RWPE2 (cell line): Measurements from ENCODE around the gene HSPA9.

Experiments
- ATAC-seq: fragments of 200-7000 bp; cut with Tn5 transposase; 3 replicates; pipeline ENCODE4 v1.9.1; 2021; ENCODE audit warnings: low read depth
- DNase-seq: peaks from one replicate; pipeline ENCODE4 v3.0.0-alpha.2; 2020; ENCODE audit warnings: low spot score
- H3K27ac ChIP-seq: fragments of 450-650 bp; 2 replicates; pipeline ENCODE4 v1.5.1; 2017; ENCODE audit warnings: mild to moderate bottlenecking; ENCODE audit not compliant: poor library complexity, severe bottlenecking
- H3K27me3 ChIP-seq: fragments of 250-450 bp; sonication (Bioruptor Pico); 2 replicates; pipeline ENCODE4 v1.5.1; 2021; ENCODE audit warnings: mild to moderate bottlenecking, moderate library complexity; ENCODE audit not compliant: insufficient read depth, poor library complexity, severe bottlenecking
- H3K36me3 ChIP-seq: fragments of 250-450 bp; sonication (Bioruptor Pico); 2 replicates; pipeline ENCODE4 v1.5.1; 2020; ENCODE audit warnings: low read depth, mild to moderate bottlenecking, moderate library complexity
- H3K4me1 ChIP-seq: fragments of 250-450 bp; sonication (Bioruptor Pico); 2 replicates; pipeline ENCODE4 v1.5.1; 2021; ENCODE audit warnings: mild to moderate bottlenecking, moderate library complexity; ENCODE audit not compliant: insufficient read depth, poor library complexity, severe bottlenecking
- H3K4me3 ChIP-seq: fragments of 250-450 bp; sonication (Bioruptor Pico); 2 replicates; pipeline ENCODE4 v1.5.1; 2021; ENCODE audit warnings: mild to moderate bottlenecking, moderate library complexity; ENCODE audit not compliant: severe bottlenecking
- H3K9me3 ChIP-seq: fragments of 250-450 bp; sonication (Bioruptor Pico); 2 replicates; pipeline ENCODE4 v1.5.1; 2021; ENCODE audit warnings: mild to moderate bottlenecking, moderate library complexity; ENCODE audit not compliant: severe bottlenecking
- TF ChIP-seq, protein P1 (sequence below): fragments of 450-650 bp; IDR thresholded peaks from one replicate; pipeline ENCODE4 v1.5.1; 2017; ENCODE audit warnings: mild to moderate bottlenecking, moderate library complexity; ENCODE audit not compliant: poor library complexity, severe bottlenecking

HSPA9 gene

GRCh38 chr5:138529812-138530211, 45.4 kb downstream of the HSPA9 start:
- no peak overlapping the region for H3K4me3 ChIP-seq
- peaks cover 83% of the 10 kb centered on the region for H3K36me3 ChIP-seq
- H3K27me3 ChIP-seq: no peaks in the 10 kb centered on the region
- ATAC-seq: no peak
- peaks cover 20% of the 10 kb centered on the region for H3K4me1 ChIP-seq
- TF ChIP-seq, protein P1, sequence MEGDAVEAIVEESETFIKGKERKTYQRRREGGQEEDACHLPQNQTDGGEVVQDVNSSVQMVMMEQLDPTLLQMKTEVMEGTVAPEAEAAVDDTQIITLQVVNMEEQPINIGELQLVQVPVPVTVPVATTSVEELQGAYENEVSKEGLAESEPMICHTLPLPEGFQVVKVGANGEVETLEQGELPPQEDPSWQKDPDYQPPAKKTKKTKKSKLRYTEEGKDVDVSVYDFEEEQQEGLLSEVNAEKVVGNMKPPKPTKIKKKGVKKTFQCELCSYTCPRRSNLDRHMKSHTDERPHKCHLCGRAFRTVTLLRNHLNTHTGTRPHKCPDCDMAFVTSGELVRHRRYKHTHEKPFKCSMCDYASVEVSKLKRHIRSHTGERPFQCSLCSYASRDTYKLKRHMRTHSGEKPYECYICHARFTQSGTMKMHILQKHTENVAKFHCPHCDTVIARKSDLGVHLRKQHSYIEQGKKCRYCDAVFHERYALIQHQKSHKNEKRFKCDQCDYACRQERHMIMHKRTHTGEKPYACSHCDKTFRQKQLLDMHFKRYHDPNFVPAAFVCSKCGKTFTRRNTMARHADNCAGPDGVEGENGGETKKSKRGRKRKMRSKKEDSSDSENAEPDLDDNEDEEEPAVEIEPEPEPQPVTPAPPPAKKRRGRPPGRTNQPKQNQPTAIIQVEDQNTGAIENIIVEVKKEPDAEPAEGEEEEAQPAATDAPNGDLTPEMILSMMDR: no peak
- no peak for DNase-seq
- H3K27ac ChIP-seq: no peak overlapping the region
- no peaks in the 10 kb centered on the region for H3K9me3 ChIP-seq

DNA sequence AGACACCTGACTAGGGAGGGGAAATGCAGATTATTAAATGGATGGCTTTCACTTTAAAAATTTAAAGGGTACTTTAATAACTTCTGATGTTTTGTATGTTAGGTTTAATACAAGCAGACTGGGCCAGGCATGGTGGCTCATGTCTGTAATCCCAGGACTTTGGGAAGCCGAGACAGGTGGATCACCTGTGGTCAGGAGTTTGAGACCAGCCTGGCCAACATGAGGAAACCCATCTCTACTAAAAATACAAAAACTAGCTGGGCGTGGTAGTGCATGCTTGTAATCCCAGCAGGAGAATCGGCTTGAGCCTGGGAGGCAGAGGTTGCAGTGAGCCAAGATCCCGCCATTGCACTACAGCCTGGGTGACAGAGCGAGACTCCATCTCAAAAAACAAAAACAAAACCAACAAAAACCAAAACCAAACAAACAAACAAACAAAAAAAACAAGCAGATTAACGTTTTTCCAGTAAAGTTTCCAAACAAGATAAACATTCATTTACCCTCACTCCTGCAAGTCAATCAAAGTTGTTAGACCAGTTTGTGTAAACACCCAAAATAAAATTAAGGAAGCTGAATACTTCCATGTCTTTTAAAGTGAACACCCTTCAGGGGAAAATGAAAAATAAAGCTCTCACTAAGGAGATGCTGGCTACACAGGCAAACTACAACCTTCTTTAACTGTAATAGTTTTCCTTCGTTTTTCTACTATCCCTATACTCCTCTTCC, 46.3 kb downstream of the HSPA9 start:
- peaks cover 20% of the 10 kb centered on the region for H3K4me1 ChIP-seq
- peak overlapping the region; percentile 20 for H3K27ac ChIP-seq
- no peak overlapping the region for H3K4me3 ChIP-seq
- H3K9me3 ChIP-seq: no peaks in the 10 kb centered on the region
- H3K27me3 ChIP-seq: no peaks in the 10 kb centered on the region
- no peak for DNase-seq
- H3K36me3 ChIP-seq: peaks cover 77% of the 10 kb centered on the region
- TF ChIP-seq, protein P1: no peak
- no peak for ATAC-seq

GRCh38 chr5:138528208-138528607, 47.0 kb downstream of the HSPA9 start:
- no peak for DNase-seq
- Histone ChIP-seq H3K36me3 (peaks cover 77% of the 10 kb centered on the region), H3K4me1 (peaks cover 20% of the 10 kb centered on the region), H3K9me3 (no peaks in the 10 kb centered on the region), H3K27ac (peak overlapping the region; percentile 20), H3K4me3 (no peak overlapping the region), H3K27me3 (no peaks in the 10 kb centered on the region)
- ATAC-seq: peak; percentile 83
- TF ChIP-seq, protein P1: no peak

DNA sequence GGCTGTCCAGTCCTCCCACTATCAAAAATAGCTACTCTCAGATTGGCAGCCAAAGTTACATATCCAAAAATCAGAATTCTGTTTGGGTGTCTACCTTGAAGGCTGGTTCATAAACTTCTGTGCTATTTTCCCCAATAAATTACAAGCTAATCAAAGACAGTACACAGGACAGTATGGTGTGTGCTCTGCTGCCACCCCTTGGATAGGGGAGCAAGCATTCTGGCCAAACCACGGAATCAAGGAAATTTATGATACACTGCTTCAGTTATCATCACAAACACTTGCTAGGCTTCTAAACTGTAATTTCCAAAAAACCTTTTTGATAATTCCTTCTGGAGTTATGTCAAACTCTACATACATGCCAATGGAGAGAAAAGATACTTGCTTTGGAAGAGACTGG, 48.0 kb downstream of the HSPA9 start:
- ATAC-seq (peak; percentile 30; the same call in 1 of the 3 replicates), DNase-seq (no peak)
- no peaks in the 10 kb centered on the region for H3K9me3 ChIP-seq
- peaks cover 78% of the 10 kb centered on the region for H3K36me3 ChIP-seq
- H3K4me3 ChIP-seq: no peak overlapping the region
- H3K4me1 ChIP-seq: peaks cover 20% of the 10 kb centered on the region
- TF ChIP-seq, protein P1: peak; percentile 20
- H3K27me3 ChIP-seq: no peaks in the 10 kb centered on the region
- H3K27ac ChIP-seq: no peak overlapping the region

- Histone ChIP-seq H3K27ac (no peak overlapping the region), H3K4me3 (no peak overlapping the region), H3K9me3 (no peaks in the 10 kb centered on the region), H3K36me3 (peaks cover 75% of the 10 kb centered on the region), H3K4me1 (peaks cover 11% of the 10 kb centered on the region), H3K27me3 (no peaks in the 10 kb centered on the region)
- TF ChIP-seq, protein P1: no peak
- DNase-seq: no peak
- no peak for ATAC-seq
These were observed 51.8 kb downstream of the HSPA9 start for GRCh38 chr5:138523406-138523805.
